T-cell (primary cell): ENCODE results near the gene TRPM4. TPM values are rescaled to one million over a fixed set of nuclear protein-coding genes. Genes with fewer than 3 reads are reported as not detected.

ENCODE experiments used
- ATAC-seq, 4 experiments: fragments of 200-7000 bp in 3 of 4; fragments of 150-1000 bp in 1 of 4; cut with Tn5 transposase; replicated peaks in 1 of 4; 1 replicate in 3 of 4; 2 replicates in 1 of 4; pipeline ENCODE4 v1.10.0; 2021; ENCODE audit warnings: moderate library complexity in 3 of 4, mild to moderate bottlenecking in 2 of 4, moderate number of reproducible peaks in 1 of 4
- CTCF ChIA-PET, 2 donors: fragments of 300-600 bp; sonication (Branson Sonifier 250); formaldehyde crosslinking; loops; one replicate each; lab custom pipeline; 2022; ENCODE audit warnings: antibody characterized with exemption in 2 of 2; lab: Charles Lee
- POLR2A ChIA-PET, 2 donors: fragments of 300-600 bp; sonication (Branson Sonifier 250); formaldehyde crosslinking; loops; one replicate each; lab custom pipeline; 2022; ENCODE audit warnings: antibody characterized with exemption in 2 of 2; lab: Charles Lee
- DNase-seq, 35 experiments: peaks; one replicate each; pipeline versions ENCODE4 v3.0.0 to v3.0.0-alpha.2; 2013 to 2023
- H3K27ac ChIP-seq: one replicate; pipeline ENCODE4 v1.5.1; 2013; ENCODE audit warnings: low read length
- H3K27me3 ChIP-seq, 2 experiments: replicated peaks in 1 of 2; 1 replicate in 1 of 2; 2 replicates in 1 of 2; pipeline versions ENCODE4 v1.6.1 to v1.7.0; 2013; ENCODE audit warnings: low read length in 1 of 2, mixed read lengths in 1 of 2; ENCODE audit not compliant: control insufficient read depth in 2 of 2, insufficient read depth in 2 of 2; ENCODE audit errors: extremely low read depth in 1 of 2
- H3K36me3 ChIP-seq, 2 donors: 1 replicate in 1 of 2; 2 replicates in 1 of 2; pipeline versions ENCODE4 v1.6.1 to v1.7.0; 2013; ENCODE audit warnings: low read length in 1 of 2; ENCODE audit not compliant: control insufficient read depth in 2 of 2, insufficient read depth in 1 of 2; ENCODE audit errors: extremely low read depth in 1 of 2
- H3K4me1 ChIP-seq, 2 experiments: 1 replicate in 1 of 2; 2 replicates in 1 of 2; pipeline versions ENCODE4 v1.6.1 to v1.7.0; 2013; ENCODE audit warnings: low read length in 2 of 2, mixed read lengths in 1 of 2; ENCODE audit not compliant: insufficient read depth in 2 of 2, control insufficient read depth in 1 of 2; ENCODE audit errors: extremely low read depth in 1 of 2
- H3K4me3 ChIP-seq, 2 donors: 1 replicate in 1 of 2; 2 replicates in 1 of 2; pipeline versions ENCODE4 v1.5.1 to v1.7.0; 2013; ENCODE audit warnings: mild to moderate bottlenecking in 2 of 2, low read length in 1 of 2, moderate library complexity in 1 of 2; ENCODE audit not compliant: control insufficient read depth in 1 of 2; ENCODE audit errors: extremely low read depth in 1 of 2
- H3K9me3 ChIP-seq: 2 replicates; pipeline ENCODE4 v1.7.0; 2013
- H3K27ac Mint-ChIP-seq, 2 donors: one replicate each; pipeline ENCODE4 v1.8.0; 2020 to 2021; ENCODE audit warnings: mild to moderate bottlenecking in 2 of 2, mixed read lengths in 2 of 2
- H3K27me3 Mint-ChIP-seq, 2 donors: one replicate each; pipeline ENCODE4 v1.8.0; 2021 to 2022; ENCODE audit warnings: mixed read lengths in 2 of 2
- H3K36me3 Mint-ChIP-seq: one replicate; pipeline ENCODE4 v1.8.0; 2021; ENCODE audit warnings: mixed read lengths
- H3K4me1 Mint-ChIP-seq, 3 donors: one replicate each; pipeline ENCODE4 v1.8.0; 2020 to 2022; ENCODE audit warnings: mixed read lengths in 3 of 3, mild to moderate bottlenecking in 1 of 3
- H3K4me3 Mint-ChIP-seq, 3 donors: one replicate each; pipeline ENCODE4 v1.8.0; 2020 to 2022; ENCODE audit warnings: mild to moderate bottlenecking in 3 of 3, mixed read lengths in 3 of 3, moderate library complexity in 3 of 3
- H3K9me3 Mint-ChIP-seq, 3 donors: one replicate each; pipeline ENCODE4 v1.8.0; 2020 to 2022; ENCODE audit warnings: mixed read lengths in 3 of 3
- WGBS: methylation state at CpG from one replicate; pipeline ENCODE4 v1.1.5; 2013; ENCODE audit warnings: missing lambda C conversion rate; ENCODE audit not compliant: insufficient coverage; 5-methylcytosine and 5-hydroxymethylcytosine counted together
- total RNA-seq, 35 experiments: library from RNA in 6 of 35; stranded (reverse) in 6 of 35; fragments of 120-200 nt in 1 of 35; gene quantifications; one replicate each; pipeline versions ENCODE4 v1.2.1 to v1.2.4 and lab custom pipeline; 2013 to 2026

The TRPM4 gene
- total RNA-seq, 5 donors from 2014 or later (not counting 1 experiment from before 2014, with no cell fraction given) = 0.43 to 0.89 (median 0.50) TPM; not detected in 2

DNA sequence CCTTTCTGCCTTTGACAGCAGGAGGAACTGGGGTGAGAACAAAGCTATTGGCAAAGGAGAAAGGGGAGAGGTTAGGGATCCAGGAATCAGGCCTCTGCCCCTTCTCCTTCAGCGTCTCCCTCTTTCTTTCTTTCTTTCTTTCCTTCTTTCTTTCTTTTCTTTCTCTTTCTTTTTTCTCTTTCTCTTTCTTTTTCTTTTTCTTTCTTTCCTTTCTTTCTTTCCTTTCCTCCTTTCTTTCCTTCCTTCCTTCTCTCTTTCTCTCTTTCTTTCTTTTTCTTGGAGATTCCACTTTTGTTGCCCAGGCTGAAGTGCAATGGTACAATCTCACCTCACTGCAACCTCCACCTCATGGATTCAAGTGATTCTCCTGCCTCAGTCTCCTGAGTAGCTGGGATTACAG, 75.6 kb downstream of the TRPM4 start:
- DNase-seq (no peak), ATAC-seq (no peak)
- CTCF ChIA-PET = no interaction called here
- Histone ChIP-seq H3K27me3 (peaks cover 0 to 3% of the 10 kb centered on the region in 2 experiments), H3K36me3 (no peaks in the 10 kb centered on the region), H3K9me3 (no peaks in the 10 kb centered on the region), H3K4me3 (no peak overlapping the region), H3K27ac (no peak overlapping the region), H3K4me1 (peaks cover 0 to 16% of the 10 kb centered on the region in 2 experiments)
- H3K4me3 Mint-ChIP-seq = no peak overlapping the region
- no peak overlapping the region for H3K27ac Mint-ChIP-seq
- no peaks in the 10 kb centered on the region for H3K9me3 Mint-ChIP-seq
- no CpG with 5 or more reads among the region's 1 CpG for WGBS
- peaks cover 2 to 13% of the 10 kb centered on the region in 2 donors for H3K27me3 Mint-ChIP-seq
- H3K36me3 Mint-ChIP-seq = no peaks in the 10 kb centered on the region
- POLR2A ChIA-PET = no interaction called here
- peaks cover 8 to 22% (median 9%) of the 10 kb centered on the region in 3 donors for H3K4me1 Mint-ChIP-seq

DNA sequence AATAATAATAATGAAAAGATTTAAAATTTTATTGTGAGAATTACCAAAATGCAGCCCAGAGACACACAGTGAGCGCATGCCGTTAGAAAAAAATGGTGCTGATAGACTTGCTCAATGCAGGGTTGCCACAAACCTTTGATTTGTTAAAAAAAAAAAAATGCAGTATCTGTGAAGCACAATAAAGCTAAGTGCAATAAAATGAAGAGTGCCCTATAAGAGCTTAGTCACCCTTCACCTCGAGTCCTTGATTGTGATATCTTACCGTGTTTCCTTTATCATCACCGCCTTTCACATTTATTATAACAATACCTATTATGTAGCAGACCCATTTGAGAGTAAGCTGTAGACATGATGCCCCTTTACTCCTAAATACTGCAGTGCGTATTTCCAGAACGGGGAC, 84.2 kb downstream of the TRPM4 start:
- no peak overlapping the region for H3K27ac ChIP-seq
- ATAC-seq = no peak
- no peaks in the 10 kb centered on the region for H3K4me1 Mint-ChIP-seq
- no CpG with 5 or more reads among the region's 7 CpGs for WGBS
- no peak overlapping the region for H3K4me3 ChIP-seq
- H3K27me3 ChIP-seq = peaks cover 0 to 8% of the 10 kb centered on the region in 2 experiments
- no peak overlapping the region for H3K27ac Mint-ChIP-seq
- H3K4me1 ChIP-seq = no peaks in the 10 kb centered on the region
- no peaks in the 10 kb centered on the region for H3K9me3 Mint-ChIP-seq
- H3K36me3 Mint-ChIP-seq = no peaks in the 10 kb centered on the region
- no peaks in the 10 kb centered on the region for H3K36me3 ChIP-seq
- no peak overlapping the region for H3K4me3 Mint-ChIP-seq
- peaks cover 3 to 13% of the 10 kb centered on the region in 2 donors for H3K27me3 Mint-ChIP-seq
- ChIA-PET POLR2A (no interaction called here), CTCF (no interaction called here)
- no peak for DNase-seq
- H3K9me3 ChIP-seq = no peaks in the 10 kb centered on the region

DNA sequence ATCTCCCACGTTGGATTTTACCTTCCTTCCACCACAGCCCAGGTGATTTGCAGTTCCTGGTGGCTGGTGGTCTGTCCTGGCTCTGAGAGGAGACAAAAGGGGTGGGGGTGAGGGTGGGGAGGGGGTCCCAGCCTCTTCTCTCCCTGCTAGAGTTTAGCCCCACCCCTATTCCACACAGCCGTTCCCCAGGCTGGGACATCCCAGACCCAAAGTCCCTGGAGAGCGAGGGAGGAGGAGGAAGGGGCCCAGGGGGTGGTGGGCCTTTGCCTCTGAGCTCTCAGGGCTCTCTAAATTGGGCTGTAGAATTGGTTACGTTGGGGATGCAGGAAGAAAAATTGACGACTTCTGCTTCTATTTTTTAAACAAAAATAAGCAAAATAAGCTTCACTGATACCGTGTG, 85.5 kb downstream of the TRPM4 start:
- CTCF ChIA-PET = no interaction called here
- no peak overlapping the region for H3K4me3 ChIP-seq
- Mint-ChIP-seq H3K27ac (no peak overlapping the region), H3K4me3 (no peak overlapping the region), H3K9me3 (no peaks in the 10 kb centered on the region), H3K4me1 (no peaks in the 10 kb centered on the region), H3K36me3 (no peaks in the 10 kb centered on the region), H3K27me3 (peaks cover 3 to 9% of the 10 kb centered on the region in 2 donors)
- no peak for ATAC-seq
- POLR2A ChIA-PET = interaction anchor here in 1 of 2 donors (0.5 kb wide), 1 partner anchor 962 kb away, joined by 4 read pairs; no protein-coding TSS in a partner anchor
- 56% methylated on average over 1 of the region's 6 CpGs for WGBS
- H3K36me3 ChIP-seq = no peaks in the 10 kb centered on the region
- no peaks in the 10 kb centered on the region for H3K9me3 ChIP-seq
- H3K27ac ChIP-seq = no peak overlapping the region
- peaks cover 0 to 8% of the 10 kb centered on the region in 2 experiments for H3K27me3 ChIP-seq
- no peaks in the 10 kb centered on the region for H3K4me1 ChIP-seq
- DNase-seq = no peak

DNA sequence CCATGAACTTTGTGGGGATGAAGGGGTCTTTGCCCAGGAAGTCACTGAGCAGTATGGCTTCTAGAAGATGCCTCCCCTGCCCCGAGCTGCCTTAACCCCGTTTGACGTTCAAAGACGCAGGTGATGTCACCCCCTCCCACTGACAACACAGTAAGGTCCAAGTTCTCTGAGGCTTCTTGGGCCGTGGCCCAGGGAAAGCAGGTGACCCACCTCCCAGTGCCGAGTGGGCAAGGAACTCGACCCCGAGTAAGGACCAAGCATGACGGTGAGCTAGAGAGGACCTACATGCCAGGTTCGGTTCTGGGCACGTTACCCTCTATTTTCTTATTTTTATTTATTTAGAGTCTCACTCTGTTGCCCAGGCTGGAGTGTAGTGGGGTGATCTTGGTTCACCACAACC, 86.1 kb downstream of the TRPM4 start:
- DNase-seq = no peak
- no peaks in the 10 kb centered on the region for H3K36me3 Mint-ChIP-seq
- H3K9me3 ChIP-seq = no peaks in the 10 kb centered on the region
- H3K27me3 Mint-ChIP-seq = peaks cover 3 to 9% of the 10 kb centered on the region in 2 donors
- CTCF ChIA-PET = no interaction called here
- H3K27ac ChIP-seq = no peak overlapping the region
- no peak overlapping the region for H3K4me3 Mint-ChIP-seq
- H3K4me1 ChIP-seq = no peaks in the 10 kb centered on the region
- H3K36me3 ChIP-seq = no peaks in the 10 kb centered on the region
- peaks cover 0 to 10% of the 10 kb centered on the region in 2 experiments for H3K27me3 ChIP-seq
- H3K4me1 Mint-ChIP-seq = no peaks in the 10 kb centered on the region
- POLR2A ChIA-PET = interaction anchor here in 1 of 2 donors (0.5 kb wide), 1 partner anchor 962 kb away, joined by 4 read pairs; no protein-coding TSS in a partner anchor
- 93% methylated on average over 5 of the region's 11 CpGs for WGBS
- H3K9me3 Mint-ChIP-seq = no peaks in the 10 kb centered on the region
- ATAC-seq = no peak
- H3K27ac Mint-ChIP-seq = no peak overlapping the region
- no peak overlapping the region for H3K4me3 ChIP-seq

DNA sequence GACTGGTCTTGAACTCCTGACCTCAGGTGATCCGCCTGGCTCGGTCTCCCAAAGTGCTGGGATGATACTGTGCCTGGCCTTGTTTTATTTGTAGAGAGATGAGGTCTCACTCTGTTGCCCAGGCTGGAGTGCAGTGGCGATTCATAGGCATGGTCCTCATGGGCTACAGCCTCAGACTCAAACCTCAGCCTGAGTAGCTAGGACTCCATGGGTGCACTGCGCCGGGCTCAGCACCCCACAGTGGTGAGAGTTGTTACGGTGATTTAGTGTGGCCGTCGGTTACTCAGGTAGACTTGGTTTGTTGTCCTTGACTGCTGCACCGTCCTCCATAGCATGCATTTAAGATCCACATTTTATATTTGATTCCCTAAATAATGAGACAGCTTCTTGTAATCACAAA, 86.7 kb downstream of the TRPM4 start:
- CTCF ChIA-PET = interaction anchor here in 1 of 2 donors (0.7 kb wide), 1 partner anchor 28 kb away, joined by 3 read pairs; no protein-coding TSS in a partner anchor
- Mint-ChIP-seq H3K27ac (no peak overlapping the region), H3K27me3 (peaks cover 0 to 9% of the 10 kb centered on the region in 2 donors), H3K4me3 (no peak overlapping the region), H3K4me1 (no peaks in the 10 kb centered on the region), H3K9me3 (no peaks in the 10 kb centered on the region), H3K36me3 (no peaks in the 10 kb centered on the region)
- Histone ChIP-seq H3K27me3 (peaks cover 0 to 13% of the 10 kb centered on the region in 2 experiments), H3K9me3 (no peaks in the 10 kb centered on the region), H3K4me3 (no peak overlapping the region), H3K4me1 (no peaks in the 10 kb centered on the region), H3K36me3 (no peaks in the 10 kb centered on the region), H3K27ac (no peak overlapping the region)
- ATAC-seq = no peak
- 90% methylated on average over 3 of the region's 9 CpGs for WGBS
- POLR2A ChIA-PET = no interaction called here
- no peak for DNase-seq

DNA sequence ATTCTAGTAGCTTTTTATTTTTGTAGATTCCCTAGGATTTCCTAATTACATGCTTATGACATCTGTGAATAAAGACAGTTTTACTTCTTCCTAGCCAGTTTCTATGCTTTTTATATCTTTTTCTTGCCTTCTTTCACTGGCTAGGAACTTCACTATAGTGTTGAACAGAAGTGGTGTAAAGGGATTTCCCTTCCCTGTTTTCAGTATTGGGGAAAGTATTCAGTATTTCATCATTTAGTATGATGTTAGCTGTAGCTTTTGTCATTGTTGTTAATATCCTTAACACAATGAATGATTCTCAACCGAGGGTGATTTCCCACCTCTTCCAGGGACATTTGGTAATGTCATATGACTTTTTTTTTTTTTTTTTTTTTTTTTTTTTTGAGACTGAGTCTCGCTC, 90.1 kb downstream of the TRPM4 start:
- H3K4me3 ChIP-seq = no peak overlapping the region

More for the DNA sequence above, 90.1 kb downstream of the TRPM4 start:
- H3K36me3 Mint-ChIP-seq = no peaks in the 10 kb centered on the region
- H3K4me3 Mint-ChIP-seq = no peak overlapping the region
- Histone ChIP-seq H3K9me3 (no peaks in the 10 kb centered on the region), H3K36me3 (no peaks in the 10 kb centered on the region), H3K27ac (no peak overlapping the region), H3K4me1 (no peaks in the 10 kb centered on the region), H3K27me3 (peaks cover 0 to 20% of the 10 kb centered on the region in 2 experiments)
- no CpG with 5 or more reads among the region's 2 CpGs for WGBS
- peaks cover 0 to 2% (median 0%) of the 10 kb centered on the region in 3 donors for H3K9me3 Mint-ChIP-seq
- H3K27ac Mint-ChIP-seq = no peak overlapping the region
- no peaks in the 10 kb centered on the region for H3K4me1 Mint-ChIP-seq
- peaks cover 9 to 21% of the 10 kb centered on the region in 2 donors for H3K27me3 Mint-ChIP-seq
- ATAC-seq (no peak), DNase-seq (no peak)
- ChIA-PET CTCF (no interaction called here), POLR2A (no interaction called here)
